ENCODE results near the gene MINDY3.

Gene MINDY3

DNA sequence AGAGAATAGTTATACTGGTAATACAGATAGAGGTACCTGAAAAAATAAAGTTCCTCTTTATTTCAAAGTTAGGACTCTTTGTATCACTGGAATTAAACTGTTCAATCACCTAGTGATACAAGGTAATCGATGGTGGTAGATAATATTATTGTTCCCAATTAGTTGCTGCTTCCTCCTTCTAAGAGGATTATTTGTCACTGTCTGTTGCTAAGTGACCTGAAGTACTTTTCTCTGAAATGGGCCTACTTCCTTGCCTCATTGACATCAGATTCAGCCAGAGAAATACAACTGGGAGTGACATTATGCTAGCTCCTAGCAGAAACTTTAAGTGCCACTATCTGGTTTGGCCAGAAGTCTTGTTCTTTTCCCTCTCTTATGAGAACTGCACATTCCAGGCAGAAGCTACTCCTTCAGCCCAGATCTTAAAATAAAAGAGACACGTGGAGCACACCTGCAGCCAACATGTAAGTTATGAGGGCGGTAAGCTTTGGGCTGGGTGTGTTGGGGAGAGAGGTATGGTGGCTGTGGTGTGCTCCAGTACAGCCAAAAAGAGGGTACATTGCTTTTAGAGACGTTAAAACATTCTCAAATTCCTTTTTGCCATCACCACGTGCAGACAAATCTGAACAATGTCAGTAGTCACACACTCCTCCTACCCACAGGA is 54.8 kb downstream of the MINDY3 start:
- no peak for DNase-seq (ENCODE audit: low read depth)

- DNase-seq (ENCODE audit: low read depth): no peak
Observed at GRCh38 chr10:15804109-15804508, 56.2 kb downstream of the MINDY3 start.

GRCh38 chr10:15802375-15802949 is 57.8 kb downstream of the MINDY3 start:
- no peak for DNase-seq (ENCODE audit: low read depth)

DNA sequence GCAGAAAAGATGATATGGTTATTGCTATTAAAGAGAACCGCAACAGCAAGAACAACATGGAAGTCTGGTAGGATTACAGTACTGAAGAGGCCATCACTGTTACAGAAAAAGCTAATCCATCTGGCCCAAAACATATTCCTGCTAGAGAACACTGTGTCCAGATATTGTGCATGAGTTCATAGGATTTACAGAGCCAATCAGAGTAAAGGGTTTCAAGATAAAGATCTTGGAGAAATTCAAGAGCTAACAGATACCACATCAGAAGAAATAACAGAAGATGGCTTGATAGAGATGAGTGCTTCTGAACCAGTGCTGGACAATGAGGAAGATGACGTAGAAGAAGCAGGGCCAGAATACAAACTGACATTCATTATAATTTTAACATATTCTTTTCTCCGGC is 58.7 kb downstream of the MINDY3 start:
- DNase-seq (ENCODE audit: low read depth): no peak

DNA sequence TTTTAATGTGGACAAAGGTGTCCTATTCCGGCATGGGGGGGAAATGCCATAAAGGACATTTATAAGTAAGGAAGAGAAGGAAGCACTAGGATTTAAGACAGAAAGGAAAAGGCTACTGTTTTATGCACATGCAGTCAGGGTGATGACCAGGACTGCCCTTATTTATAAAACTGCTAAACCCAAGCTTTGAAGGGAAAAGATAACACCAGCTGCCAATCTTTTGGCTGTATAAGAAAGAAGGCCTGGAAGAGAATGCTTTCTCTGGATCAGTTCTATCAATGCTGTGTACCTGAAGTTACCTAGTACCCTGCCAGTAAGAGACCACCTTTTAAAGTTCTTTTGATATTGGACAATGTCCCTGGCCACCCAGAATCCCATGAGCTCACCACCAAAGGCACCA is 59.2 kb downstream of the MINDY3 start:
- DNase-seq (ENCODE audit: low read depth): no peak

DNA sequence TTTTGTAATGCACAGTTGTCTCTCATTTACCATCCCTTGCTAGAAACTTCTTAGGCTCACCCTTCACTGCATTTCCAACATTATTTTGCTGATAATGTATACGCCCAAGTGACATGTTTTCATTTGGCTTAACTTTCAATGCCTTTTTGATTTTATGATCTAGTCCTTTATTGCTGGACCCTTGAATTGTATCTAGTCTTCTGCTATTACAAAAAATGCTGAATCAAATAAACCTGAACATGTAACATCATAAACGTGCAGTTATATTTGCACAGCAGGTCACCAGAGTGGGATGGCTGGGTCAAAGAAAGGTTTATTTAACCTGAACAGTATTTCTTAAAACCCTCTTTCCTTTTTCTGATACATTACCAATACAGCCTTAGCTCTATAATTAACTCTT is 63.0 kb downstream of the MINDY3 start:
- no peak for DNase-seq (ENCODE audit: low read depth)

DNA sequence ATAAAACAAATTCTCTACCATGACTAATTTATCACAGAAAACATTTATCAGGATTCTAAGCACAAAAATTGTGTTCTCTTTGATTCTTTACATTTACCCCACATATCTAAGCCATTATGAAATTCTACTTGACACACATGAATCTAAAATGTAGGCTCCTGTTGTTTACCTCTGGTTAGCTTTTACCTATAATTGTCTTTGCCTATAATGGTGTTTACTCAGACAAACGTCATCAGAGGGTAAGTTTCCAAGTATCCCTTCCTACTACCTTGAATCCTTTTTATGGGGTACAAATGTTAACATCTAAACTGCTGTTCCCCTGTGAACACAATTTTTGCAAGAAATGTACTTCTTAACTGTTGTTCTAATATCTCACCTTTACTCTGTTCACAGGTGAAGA is 63.5 kb downstream of the MINDY3 start:
- DNase-seq (ENCODE audit: low read depth): no peak

DNA sequence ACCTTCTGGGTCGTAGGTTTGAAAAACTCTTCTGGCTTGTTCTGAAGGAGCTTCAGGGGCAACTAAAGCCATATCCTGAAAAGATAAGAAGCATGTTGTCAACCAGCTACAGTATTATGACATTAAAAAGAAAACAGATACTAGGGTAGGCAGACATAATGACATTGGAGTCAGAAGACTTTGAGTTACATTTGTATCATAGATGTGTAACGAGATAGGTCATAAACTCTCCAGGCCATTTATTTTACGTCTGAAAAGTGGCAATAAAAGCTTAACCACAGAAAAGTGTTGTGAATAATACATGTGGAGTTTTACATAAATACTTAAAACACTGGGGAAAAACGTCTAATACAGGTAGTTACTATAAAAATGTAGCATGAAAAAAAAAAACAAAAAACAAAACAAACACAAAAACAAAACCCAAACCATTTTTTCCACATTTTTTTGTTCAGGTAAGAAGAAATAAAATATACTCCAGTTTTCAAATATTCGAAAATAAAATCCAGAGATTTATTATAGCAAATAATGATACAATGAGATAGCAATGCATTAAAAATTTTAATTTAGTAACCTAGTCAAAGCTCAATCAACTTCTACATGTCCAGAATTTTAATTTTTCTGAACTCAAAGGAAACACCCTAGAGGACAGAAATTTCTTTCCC is 64.1 kb downstream of the MINDY3 start:
- DNase-seq (ENCODE audit: low read depth): no peak

GRCh38 chr10:15795036-15795792 is 65.1 kb downstream of the MINDY3 start:
- no peak for DNase-seq (ENCODE audit: low read depth)

- DNase-seq (ENCODE audit: low read depth): no peak
Observed at GRCh38 chr10:15794569-15794968, 65.7 kb downstream of the MINDY3 start.

DNA sequence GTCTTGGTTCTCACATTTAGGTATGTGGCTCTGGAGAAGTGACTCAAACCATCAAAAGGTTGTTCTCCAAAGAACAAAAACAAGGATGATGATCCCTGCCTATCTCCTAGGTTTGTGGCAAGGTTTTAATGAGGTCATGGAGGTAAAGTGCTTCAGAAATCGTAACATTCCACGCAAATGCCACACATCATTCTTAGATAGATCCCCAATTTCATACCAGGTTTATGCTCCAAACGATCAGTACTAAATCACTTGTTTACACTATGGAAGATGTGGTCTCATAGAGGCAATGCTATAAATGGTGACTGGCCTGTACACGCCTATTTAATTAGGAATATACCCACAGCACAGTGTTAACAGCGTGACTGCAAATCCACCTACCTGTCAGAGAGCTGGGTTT is 66.6 kb downstream of the MINDY3 start:
- DNase-seq (ENCODE audit: low read depth): no peak

DNA sequence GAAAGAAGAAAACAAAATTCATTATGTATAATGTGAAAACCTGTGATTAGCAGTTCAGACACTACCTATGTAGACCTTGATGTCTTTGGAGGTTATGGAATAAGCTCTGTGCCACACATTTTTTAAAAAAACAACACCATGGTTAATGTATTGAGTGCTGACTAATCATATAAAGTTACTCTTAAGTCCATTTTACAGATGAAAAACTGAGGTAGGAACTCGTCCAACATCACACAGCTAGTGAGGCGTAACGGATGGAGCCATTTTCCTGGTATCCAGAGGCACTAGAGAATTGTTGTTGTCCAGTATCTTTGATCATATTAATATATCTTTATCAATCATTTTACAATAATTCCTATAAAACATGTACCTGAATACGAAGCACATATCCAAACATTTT is 67.5 kb downstream of the MINDY3 start:
- no peak for DNase-seq (ENCODE audit: low read depth)

- peak; percentile 47 for DNase-seq (ENCODE audit: low read depth)
Observed at GRCh38 chr10:15791816-15792524, 68.3 kb downstream of the MINDY3 start.

- DNase-seq (ENCODE audit: low read depth): peak; percentile 79
Observed at GRCh38 chr10:15789793-15790525, 70.3 kb downstream of the MINDY3 start.

GRCh38 chr10:15787426-15787825 is 72.9 kb downstream of the MINDY3 start:
- DNase-seq (ENCODE audit: low read depth): no peak

DNA sequence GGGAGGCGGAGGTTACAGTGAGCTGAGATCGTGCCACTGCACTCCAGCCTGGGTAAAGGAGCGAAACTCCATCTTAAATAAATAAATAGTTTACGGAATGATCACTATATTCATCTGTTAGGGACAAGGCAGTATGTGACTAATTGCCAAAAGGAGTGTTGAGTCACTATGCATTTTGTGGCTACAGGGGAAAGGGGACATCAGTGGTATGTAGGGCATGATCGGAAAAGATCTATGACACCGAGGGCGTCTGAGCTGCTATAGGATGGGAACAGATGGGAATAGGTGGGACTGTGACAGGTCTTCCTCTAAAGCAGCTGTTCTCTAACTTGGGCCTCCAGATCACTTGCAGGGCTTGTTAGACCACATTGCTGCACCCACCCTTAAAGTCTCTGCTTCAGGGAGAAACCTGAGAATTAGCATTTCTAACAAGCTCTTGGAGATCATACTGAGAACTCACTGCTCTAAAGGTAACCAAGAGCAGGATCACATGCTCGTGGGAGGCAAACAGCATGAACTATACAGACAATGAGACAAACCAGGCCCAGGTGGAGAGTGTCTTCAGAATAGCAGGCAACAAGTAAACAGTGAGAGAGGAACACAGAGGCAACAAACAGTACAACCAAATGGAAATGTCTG is 75.5 kb downstream of the MINDY3 start:
- DNase-seq (ENCODE audit: low read depth): no peak

DNA sequence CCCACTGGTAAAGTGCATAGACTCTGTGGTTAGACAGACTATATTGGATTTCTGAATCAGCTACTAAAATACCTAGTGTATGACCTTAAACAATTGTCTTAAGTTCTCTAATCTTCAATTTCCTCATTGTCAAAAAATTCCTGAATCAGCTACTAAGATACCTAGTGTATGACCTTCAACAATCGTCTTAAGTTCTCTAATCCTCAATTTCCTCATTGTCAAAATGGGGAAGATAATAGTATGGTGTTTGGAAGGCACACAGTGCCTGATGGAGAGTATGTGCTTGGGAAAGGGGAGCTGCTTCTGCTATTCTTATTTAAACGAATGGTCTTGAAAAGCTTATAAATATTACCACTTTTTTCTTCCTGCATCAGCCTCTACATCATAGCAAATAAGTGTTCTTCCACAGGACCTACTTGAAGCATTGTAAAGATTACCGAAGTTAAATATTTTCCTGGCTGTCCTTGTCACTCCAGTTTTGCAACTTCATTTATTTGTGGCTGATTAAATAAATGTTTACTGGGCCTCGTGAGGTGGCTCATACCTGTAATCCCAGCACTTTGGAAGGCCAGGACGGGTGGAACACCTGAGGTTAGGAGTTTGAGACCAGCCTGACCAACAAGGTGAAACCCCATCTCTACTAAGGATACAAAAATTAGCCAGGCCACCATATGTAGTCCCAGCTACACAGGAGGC is 76.2 kb downstream of the MINDY3 start:
- no peak for DNase-seq (ENCODE audit: low read depth)

DNA sequence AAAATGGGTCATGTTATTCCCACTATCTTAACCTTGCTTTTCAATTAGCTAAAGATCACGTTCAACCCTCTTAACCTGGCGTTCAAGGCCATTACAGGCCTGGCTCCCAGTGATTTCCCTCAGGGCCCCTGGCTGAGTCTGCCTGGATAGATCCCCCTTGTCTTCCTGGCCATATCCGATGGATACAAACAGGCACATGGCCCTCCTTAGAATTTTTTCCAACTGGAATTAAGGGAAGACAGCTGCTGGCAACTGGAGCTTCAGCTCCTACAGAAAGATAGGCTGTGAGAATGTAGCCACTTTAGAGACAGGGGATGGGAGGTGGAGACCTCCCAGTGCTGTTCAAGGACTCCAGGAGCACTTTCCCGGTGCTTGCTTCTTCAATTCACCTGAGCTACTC is 77.5 kb downstream of the MINDY3 start:
- DNase-seq (ENCODE audit: low read depth): no peak

- no peak for DNase-seq (ENCODE audit: low read depth)
Observed at GRCh38 chr10:15781381-15781960, 78.8 kb downstream of the MINDY3 start.

Data from fibroblast of the conjunctiva (primary cell).